ENCODE results near the gene ADGRD1. TPM values are rescaled to one million over a fixed set of nuclear protein-coding genes. Genes with fewer than 3 reads are reported as not detected.

Gene ADGRD1
- total RNA-seq, 2 donors from 2014 or later = 21.3 to 37.0 TPM

- H3K9me3 ChIP-seq = no peaks in the 10 kb centered on the region
- no peaks in the 10 kb centered on the region for H3K4me1 ChIP-seq (ENCODE audit: control insufficient read depth in 1 of 2, low read depth in 2 of 2)
- TF ChIP-seq CTCF (IDR thresholded peaks at IDR 0.05) = no peak
- H3K27ac ChIP-seq = no peak overlapping the region
- no peaks in the 10 kb centered on the region for H3K27me3 ChIP-seq (replicated peaks; ENCODE audit: insufficient read depth)
- ATAC-seq (ENCODE audit: insufficient number of reproducible peaks, low FRiP score, low read depth) (no peak), DNase-seq (ENCODE audit: low spot score) (no peak)
- no peak overlapping the region for H3K4me3 ChIP-seq
- no peaks in the 10 kb centered on the region for H3K36me3 ChIP-seq
Observed at GRCh38 chr12:131108177-131108955, 154.7 kb downstream of the ADGRD1 start.

GRCh38 chr12:131111446-131111845 lies 157.7 kb downstream of the ADGRD1 start:
- DNase-seq (ENCODE audit: low spot score) (no peak), ATAC-seq (ENCODE audit: insufficient number of reproducible peaks, low FRiP score, low read depth) (no peak)
- Histone ChIP-seq H3K4me3 (no peak overlapping the region), H3K4me1 (ENCODE audit: control insufficient read depth in 1 of 2, low read depth in 2 of 2) (no peaks in the 10 kb centered on the region), H3K36me3 (no peaks in the 10 kb centered on the region), H3K27me3 (replicated peaks; ENCODE audit: insufficient read depth) (no peaks in the 10 kb centered on the region), H3K27ac (no peak overlapping the region), H3K9me3 (no peaks in the 10 kb centered on the region)
- TF ChIP-seq CTCF (IDR thresholded peaks at IDR 0.05) = no peak

- ATAC-seq (ENCODE audit: insufficient number of reproducible peaks, low FRiP score, low read depth) = no peak
Observed at GRCh38 chr12:131112021-131112420, 158.3 kb downstream of the ADGRD1 start.

GRCh38 chr12:131112700-131113290 lies 159.1 kb downstream of the ADGRD1 start:
- no peaks in the 10 kb centered on the region for H3K9me3 ChIP-seq
- no peak for DNase-seq (ENCODE audit: low spot score)
- no peak overlapping the region for H3K4me3 ChIP-seq
- H3K4me1 ChIP-seq (ENCODE audit: control insufficient read depth in 1 of 2, low read depth in 2 of 2) = no peaks in the 10 kb centered on the region
- no peak for ATAC-seq (ENCODE audit: insufficient number of reproducible peaks, low FRiP score, low read depth)
- H3K27ac ChIP-seq = no peak overlapping the region
- H3K36me3 ChIP-seq = no peaks in the 10 kb centered on the region
- TF ChIP-seq CTCF (IDR thresholded peaks at IDR 0.05) = no peak
- H3K27me3 ChIP-seq (replicated peaks; ENCODE audit: insufficient read depth) = no peaks in the 10 kb centered on the region

More at GRCh38 chr12:131112021-131112420, 158.3 kb downstream of the ADGRD1 start:
- Histone ChIP-seq H3K9me3 (no peaks in the 10 kb centered on the region), H3K4me1 (ENCODE audit: control insufficient read depth in 1 of 2, low read depth in 2 of 2) (no peaks in the 10 kb centered on the region), H3K27me3 (replicated peaks; ENCODE audit: insufficient read depth) (no peaks in the 10 kb centered on the region), H3K36me3 (no peaks in the 10 kb centered on the region), H3K27ac (no peak overlapping the region), H3K4me3 (no peak overlapping the region)
- no peak for TF ChIP-seq CTCF (IDR thresholded peaks at IDR 0.05)
- no peak for DNase-seq (ENCODE audit: low spot score)

GRCh38 chr12:131113568-131114270 lies 160.0 kb downstream of the ADGRD1 start:
- no peak overlapping the region for H3K27ac ChIP-seq
- no peak for TF ChIP-seq CTCF (IDR thresholded peaks at IDR 0.05)
- no peak for DNase-seq (ENCODE audit: low spot score)
- no peaks in the 10 kb centered on the region for H3K9me3 ChIP-seq
- no peak overlapping the region for H3K4me3 ChIP-seq
- H3K4me1 ChIP-seq (ENCODE audit: control insufficient read depth in 1 of 2, low read depth in 2 of 2) = no peaks in the 10 kb centered on the region
- no peaks in the 10 kb centered on the region for H3K27me3 ChIP-seq (replicated peaks; ENCODE audit: insufficient read depth)
- no peak for ATAC-seq (ENCODE audit: insufficient number of reproducible peaks, low FRiP score, low read depth)
- no peaks in the 10 kb centered on the region for H3K36me3 ChIP-seq
